Upper lobe of left lung (tissue), 4 donors: ENCODE measurements around the gene AMACR.

Source experiments
- CTCF ChIP-seq, 6 experiments: fragments of 450-650 bp in 4 of 6; fragments of 200-600 bp in 2 of 6; sonication (generic) in 2 of 6; IDR thresholded peaks; one replicate each; pipeline ENCODE4 v1.5.1; 2016 to 2019; ENCODE audit warnings: antibody characterized with exemption in 6 of 6
- EP300 ChIP-seq, 4 donors: sonication (generic); formaldehyde crosslinking; IDR thresholded peaks; one replicate each; pipeline ENCODE4 v1.5.1; 2017; ENCODE audit warnings: antibody characterized with exemption in 4 of 4, control low read depth in 2 of 4
- POLR2A ChIP-seq, 4 donors: fragments of 450-650 bp; IDR thresholded peaks; one replicate each; pipeline ENCODE4 v1.5.1; 2016 to 2017; ENCODE audit warnings: antibody characterized with exemption in 4 of 4, mild to moderate bottlenecking in 2 of 4

- TF ChIP-seq CTCF (IDR thresholded peaks at IDR 0.05): no peak
- TF ChIP-seq POLR2A (IDR thresholded peaks at IDR 0.05): no peak
- TF ChIP-seq EP300 (IDR thresholded peaks at IDR 0.05): no peak
Observed at GRCh38 chr5:34030048-34030447, 22.2 kb upstream of the AMACR start.
